Central memory CD8-positive, alpha-beta T cell (primary cell): ENCODE results near the gene ARHGAP22.

Source experiments
- ATAC-seq: fragments of 150-1000 bp; cut with Tn5 transposase; replicated peaks from 2 replicates; pipeline ENCODE4 v1.10.0; 2022; ENCODE audit warnings: mild to moderate bottlenecking, moderate FRiP score, moderate number of reproducible peaks; ENCODE audit not compliant: poor library complexity, severe bottlenecking; ENCODE audit errors: extremely low read depth
- DNase-seq, 2 donors: peaks; one replicate each; pipeline ENCODE4 v3.0.0; 2021; ENCODE audit warnings: low spot score in 2 of 2
- H3K27ac Mint-ChIP-seq: one replicate; pipeline ENCODE4 v1.8.0; 2022; ENCODE audit warnings: low read depth, mild to moderate bottlenecking, moderate library complexity, mixed read lengths
- H3K27me3 Mint-ChIP-seq: one replicate; pipeline ENCODE4 v1.8.0; 2022; ENCODE audit warnings: mixed read lengths
- H3K36me3 Mint-ChIP-seq: one replicate; pipeline ENCODE4 v1.8.0; 2022; ENCODE audit warnings: mild to moderate bottlenecking, moderate library complexity, mixed read lengths; ENCODE audit not compliant: insufficient read depth
- H3K4me1 Mint-ChIP-seq: one replicate; pipeline ENCODE4 v1.8.0; 2022; ENCODE audit warnings: mixed read lengths
- H3K4me3 Mint-ChIP-seq: one replicate; pipeline ENCODE4 v1.8.0; 2022; ENCODE audit warnings: mild to moderate bottlenecking, moderate library complexity, mixed read lengths
- H3K9me3 Mint-ChIP-seq: one replicate; pipeline ENCODE4 v1.8.0; 2022; ENCODE audit warnings: mixed read lengths

ARHGAP22 gene

GRCh38 chr10:48626447-48626846 is 21.6 kb upstream of the ARHGAP22 start:
- ATAC-seq (no peak), DNase-seq (no peak)
- Mint-ChIP-seq H3K27ac (no peak overlapping the region), H3K9me3 (no peaks in the 10 kb centered on the region), H3K36me3 (no peaks in the 10 kb centered on the region), H3K27me3 (peaks cover 41% of the 10 kb centered on the region), H3K4me1 (no peaks in the 10 kb centered on the region), H3K4me3 (no peak overlapping the region)

GRCh38 chr10:48625826-48626134 is 20.9 kb upstream of the ARHGAP22 start:
- H3K4me3 Mint-ChIP-seq: no peak overlapping the region
- no peaks in the 10 kb centered on the region for H3K4me1 Mint-ChIP-seq

GRCh38 chr10:48623607-48624132 is 18.8 kb upstream of the ARHGAP22 start:
- peaks cover 44% of the 10 kb centered on the region for H3K27me3 Mint-ChIP-seq

More at GRCh38 chr10:48625826-48626134, 20.9 kb upstream of the ARHGAP22 start:
- no peak for ATAC-seq
- peaks cover 41% of the 10 kb centered on the region for H3K27me3 Mint-ChIP-seq
- H3K9me3 Mint-ChIP-seq: no peaks in the 10 kb centered on the region
- H3K36me3 Mint-ChIP-seq: no peaks in the 10 kb centered on the region
- H3K27ac Mint-ChIP-seq: no peak overlapping the region
- no peak for DNase-seq

GRCh38 chr10:48623009-48623408 is 18.1 kb upstream of the ARHGAP22 start:
- H3K27ac Mint-ChIP-seq: no peak overlapping the region
- H3K27me3 Mint-ChIP-seq: peaks cover 50% of the 10 kb centered on the region
- DNase-seq (no peak), ATAC-seq (no peak)
- H3K4me3 Mint-ChIP-seq: no peak overlapping the region
- H3K4me1 Mint-ChIP-seq: no peaks in the 10 kb centered on the region
- H3K9me3 Mint-ChIP-seq: no peaks in the 10 kb centered on the region
- H3K36me3 Mint-ChIP-seq: no peaks in the 10 kb centered on the region

More at GRCh38 chr10:48623607-48624132, 18.8 kb upstream of the ARHGAP22 start:
- DNase-seq (no peak), ATAC-seq (no peak)
- no peaks in the 10 kb centered on the region for H3K36me3 Mint-ChIP-seq
- H3K27ac Mint-ChIP-seq: no peak overlapping the region
- no peaks in the 10 kb centered on the region for H3K4me1 Mint-ChIP-seq
- no peaks in the 10 kb centered on the region for H3K9me3 Mint-ChIP-seq
- no peak overlapping the region for H3K4me3 Mint-ChIP-seq

GRCh38 chr10:48620719-48621118 is 15.8 kb upstream of the ARHGAP22 start:
- H3K27ac Mint-ChIP-seq: no peak overlapping the region
- peaks cover 59% of the 10 kb centered on the region for H3K27me3 Mint-ChIP-seq
- ATAC-seq: no peak
- no peaks in the 10 kb centered on the region for H3K36me3 Mint-ChIP-seq
- H3K4me3 Mint-ChIP-seq: no peak overlapping the region
- peaks cover 7% of the 10 kb centered on the region for H3K9me3 Mint-ChIP-seq
- H3K4me1 Mint-ChIP-seq: no peaks in the 10 kb centered on the region
- no peak for DNase-seq

GRCh38 chr10:48616436-48616835 is 11.6 kb upstream of the ARHGAP22 start:
- DNase-seq: no peak
- no peaks in the 10 kb centered on the region for H3K4me1 Mint-ChIP-seq
- H3K36me3 Mint-ChIP-seq: no peaks in the 10 kb centered on the region
- H3K9me3 Mint-ChIP-seq: peaks cover 10% of the 10 kb centered on the region
- ATAC-seq: no peak
- H3K27me3 Mint-ChIP-seq: peaks cover 68% of the 10 kb centered on the region
- no peak overlapping the region for H3K4me3 Mint-ChIP-seq
- H3K27ac Mint-ChIP-seq: no peak overlapping the region

- ATAC-seq (no peak), DNase-seq (no peak)
- H3K4me3 Mint-ChIP-seq: no peak overlapping the region
- peaks cover 69% of the 10 kb centered on the region for H3K27me3 Mint-ChIP-seq
- H3K4me1 Mint-ChIP-seq: no peaks in the 10 kb centered on the region
- peaks cover 10% of the 10 kb centered on the region for H3K9me3 Mint-ChIP-seq
- H3K27ac Mint-ChIP-seq: no peak overlapping the region
- no peaks in the 10 kb centered on the region for H3K36me3 Mint-ChIP-seq
These were observed 9.9 kb upstream of the ARHGAP22 start for GRCh38 chr10:48614481-48615390.

GRCh38 chr10:48613016-48613415 is 8.1 kb upstream of the ARHGAP22 start:
- Mint-ChIP-seq H3K9me3 (peaks cover 10% of the 10 kb centered on the region), H3K4me3 (no peak overlapping the region), H3K27me3 (peaks cover 59% of the 10 kb centered on the region), H3K36me3 (no peaks in the 10 kb centered on the region), H3K4me1 (no peaks in the 10 kb centered on the region), H3K27ac (no peak overlapping the region)
- DNase-seq: no peak
- no peak for ATAC-seq

GRCh38 chr10:48612236-48612943 is 7.5 kb upstream of the ARHGAP22 start:
- no peak overlapping the region for H3K4me3 Mint-ChIP-seq
- no peaks in the 10 kb centered on the region for H3K36me3 Mint-ChIP-seq
- H3K4me1 Mint-ChIP-seq: no peaks in the 10 kb centered on the region
- peaks cover 10% of the 10 kb centered on the region for H3K9me3 Mint-ChIP-seq
- H3K27me3 Mint-ChIP-seq: peaks cover 55% of the 10 kb centered on the region
- ATAC-seq (no peak), DNase-seq (no peak)
- no peak overlapping the region for H3K27ac Mint-ChIP-seq

- Mint-ChIP-seq H3K27ac (no peak overlapping the region), H3K4me1 (no peaks in the 10 kb centered on the region), H3K36me3 (no peaks in the 10 kb centered on the region), H3K4me3 (no peak overlapping the region), H3K27me3 (peaks cover 55% of the 10 kb centered on the region), H3K9me3 (peaks cover 7% of the 10 kb centered on the region)
- ATAC-seq (no peak), DNase-seq (peak in 1 of 2 donors; percentile 5)
These were observed 6.3 kb upstream of the ARHGAP22 start for GRCh38 chr10:48611133-48611532.

GRCh38 chr10:48610585-48611093 is 5.8 kb upstream of the ARHGAP22 start:
- peak in 1 of 2 donors; percentile 4 for DNase-seq
- H3K36me3 Mint-ChIP-seq: no peaks in the 10 kb centered on the region
- H3K4me3 Mint-ChIP-seq: no peak overlapping the region
- no peak for ATAC-seq
- H3K4me1 Mint-ChIP-seq: no peaks in the 10 kb centered on the region
- H3K27me3 Mint-ChIP-seq: peaks cover 55% of the 10 kb centered on the region
- H3K27ac Mint-ChIP-seq: no peak overlapping the region
- peaks cover 2% of the 10 kb centered on the region for H3K9me3 Mint-ChIP-seq

- DNase-seq: peak in 1 of 2 donors; percentile 6
- Mint-ChIP-seq H3K4me3 (no peak overlapping the region), H3K36me3 (no peaks in the 10 kb centered on the region), H3K4me1 (peaks cover 4% of the 10 kb centered on the region), H3K9me3 (no peaks in the 10 kb centered on the region), H3K27ac (no peak overlapping the region), H3K27me3 (peaks cover 56% of the 10 kb centered on the region)
- no peak for ATAC-seq
These were observed 5.2 kb upstream of the ARHGAP22 start for GRCh38 chr10:48609899-48610584.
